HepG2 (cell line): Measurements from ENCODE around the gene ESR2. TPM values are rescaled to one million over a fixed set of nuclear protein-coding genes. Genes with fewer than 3 reads are reported as not detected.

Source experiments
- AGO2 ChIP-seq: fragments of 200-400 bp; formaldehyde crosslinking; optimal IDR thresholded peaks from 2 replicates; pipeline ENCODE3; 2017; ENCODE audit warnings: mild to moderate bottlenecking, low read depth, low read length, moderate library complexity
- ELF3 ChIP-seq: IDR thresholded peaks from 2 replicates; pipeline ENCODE4 v1.6.1; 2016; ENCODE audit warnings: missing genetic modification reagents, missing compliant biosample characterization
- GZF1 ChIP-seq: sonication (generic); formaldehyde crosslinking; IDR thresholded peaks from 2 replicates; pipeline ENCODE4 v1.5.1; 2020; ENCODE audit warnings: mild to moderate bottlenecking, missing genetic modification reagents
- HDAC2 ChIP-seq: sonication (generic); formaldehyde crosslinking; IDR thresholded peaks from 2 replicates; pipeline ENCODE4 v1.4.0; 2020; ENCODE audit warnings: missing genetic modification reagents
- NCOA5 ChIP-seq: sonication (generic); formaldehyde crosslinking; IDR thresholded peaks from 2 replicates; pipeline ENCODE4 v1.4.0; 2020; ENCODE audit warnings: missing genetic modification reagents
- RXRB ChIP-seq: IDR thresholded peaks from 2 replicates; pipeline ENCODE4 v1.6.1; 2016; ENCODE audit warnings: borderline replicate concordance, missing genetic modification reagents, missing compliant biosample characterization
- SNRNP70 ChIP-seq: fragments of 200-400 bp; formaldehyde crosslinking; IDR thresholded peaks from 2 replicates; pipeline ENCODE4 v1.6.1; 2017; ENCODE audit warnings: mild to moderate bottlenecking, low read depth, low read length, moderate library complexity
- ZFX ChIP-seq: sonication (generic); formaldehyde crosslinking; IDR thresholded peaks from 2 replicates; pipeline ENCODE4 v1.4.0; 2020; ENCODE audit warnings: mild to moderate bottlenecking, low read depth, missing genetic modification reagents, moderate library complexity
- ZNF180 ChIP-seq: sonication (generic); formaldehyde crosslinking; IDR thresholded peaks from 2 replicates; pipeline ENCODE4 v1.4.0; 2020; ENCODE audit warnings: low read depth, missing genetic modification reagents, borderline replicate concordance
- ZNF337 ChIP-seq: sonication (generic); formaldehyde crosslinking; IDR thresholded peaks from 2 replicates; pipeline ENCODE4 v1.5.1; 2020; ENCODE audit warnings: missing genetic modification reagents, low read depth, mild to moderate bottlenecking, borderline replicate concordance
- polyA plus RNA-seq, 8 experiments: library from polyadenylated mRNA; depleted of rRNA in 3 of 8; stranded (reverse) in 7 of 8; unstranded in 1 of 8; fragments of >200 nt; fragmentation: Illumina TruSeq in 4 of 8; extraction: Trizol in 4 of 8; gene quantifications; 2 replicates each; pipeline versions ENCODE4 v1.2.1 to v1.2.3, GENCODE V29; 2011 to 2016; ENCODE audit warnings: low read depth in 4 of 8, missing spikeins in 1 of 8, mixed read lengths in 1 of 8; ENCODE audit not compliant: insufficient read depth in 1 of 8
- total RNA-seq, 5 experiments: library from RNA; depleted of rRNA; stranded (reverse); fragments of >200 nt; fragmentation: Illumina TruSeq; extraction: Trizol; gene quantifications; 2 replicates each; pipeline ENCODE4 v1.2.3, GENCODE V29; 2016; ENCODE audit warnings: low read depth in 1 of 5
- TF ChIP-seq, protein P1 (sequence below): sonication (generic); formaldehyde crosslinking; IDR thresholded peaks from 2 replicates; pipeline ENCODE4 v1.5.1; 2020; ENCODE audit warnings: missing genetic modification reagents, mild to moderate bottlenecking, borderline replicate concordance
- TF ChIP-seq, protein P2 (sequence below): sonication (generic); formaldehyde crosslinking; IDR thresholded peaks from 2 replicates; pipeline ENCODE4 v1.4.0; 2020; ENCODE audit warnings: missing genetic modification reagents
- TF ChIP-seq, protein P3 (sequence below): sonication (generic); formaldehyde crosslinking; conservative IDR thresholded peaks from 2 replicates; pipeline ENCODE4 v1.8.0; 2022; ENCODE audit warnings: mild to moderate bottlenecking, moderate library complexity, missing genetic modification reagents
- TF ChIP-seq, protein P4 (sequence below): sonication (generic); formaldehyde crosslinking; IDR thresholded peaks from 2 replicates; pipeline ENCODE4 v1.4.0; 2020; ENCODE audit warnings: missing genetic modification reagents
- TF ChIP-seq, protein P5 (sequence below): sonication (generic); formaldehyde crosslinking; IDR thresholded peaks from one replicate; pipeline ENCODE4 v1.5.1; 2020; ENCODE audit warnings: mild to moderate bottlenecking, missing genetic modification reagents; ENCODE audit errors: not compliant biosample characterization

ESR2 gene
- total and polyA plus RNA-seq, 2 of the 13 experiments (the other 11 are each of a cell fraction or from before 2014, with no cell fraction given): 0.01 to 0.04 TPM

DNA sequence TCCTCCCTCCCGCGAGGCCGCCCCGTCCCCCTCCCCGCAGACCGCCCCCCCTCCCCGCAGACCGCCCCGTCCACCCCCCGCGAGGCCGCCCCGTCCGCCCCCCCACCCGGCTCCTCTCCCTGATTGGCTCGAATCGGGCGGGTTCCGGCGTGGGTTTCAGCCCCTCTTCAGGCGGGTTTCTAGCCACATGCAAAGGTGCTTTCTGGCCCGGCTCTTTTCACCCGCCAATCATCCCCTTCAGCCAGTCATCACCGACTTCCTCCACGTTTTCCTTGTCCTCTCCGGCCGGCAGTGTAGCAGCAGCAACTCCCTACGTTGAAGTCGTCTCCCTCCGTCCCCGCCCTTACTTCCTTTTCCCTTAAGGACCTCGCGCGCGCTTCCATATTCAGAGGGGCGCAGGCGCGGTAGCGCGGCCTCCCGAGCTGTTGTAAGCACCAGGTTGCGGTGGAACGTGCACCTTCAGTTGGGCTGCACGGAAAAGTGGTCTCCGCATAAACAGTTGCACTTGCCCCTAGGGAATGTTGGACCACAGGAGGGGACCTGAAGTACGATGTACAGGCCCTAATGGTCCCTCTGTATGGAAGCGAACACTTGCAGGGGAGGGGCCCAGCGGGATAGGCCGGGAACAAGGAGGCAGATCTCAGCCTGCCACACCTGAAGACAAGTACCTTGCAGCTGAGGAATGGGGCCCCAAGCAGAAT lies 44.6 kb upstream of the ESR2 start (continued):
- TF ChIP-seq RXRB (CRISPR knock-in tag): no peak
- no peak for TF ChIP-seq ZNF180
- no peak for TF ChIP-seq ZNF337
- TF ChIP-seq, protein P1, sequence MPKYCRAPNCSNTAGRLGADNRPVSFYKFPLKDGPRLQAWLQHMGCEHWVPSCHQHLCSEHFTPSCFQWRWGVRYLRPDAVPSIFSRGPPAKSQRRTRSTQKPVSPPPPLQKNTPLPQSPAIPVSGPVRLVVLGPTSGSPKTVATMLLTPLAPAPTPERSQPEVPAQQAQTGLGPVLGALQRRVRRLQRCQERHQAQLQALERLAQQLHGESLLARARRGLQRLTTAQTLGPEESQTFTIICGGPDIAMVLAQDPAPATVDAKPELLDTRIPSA (CRISPR knock-in tag): no peak; the same call in 1 of the 2 replicates
- TF ChIP-seq, protein P2, sequence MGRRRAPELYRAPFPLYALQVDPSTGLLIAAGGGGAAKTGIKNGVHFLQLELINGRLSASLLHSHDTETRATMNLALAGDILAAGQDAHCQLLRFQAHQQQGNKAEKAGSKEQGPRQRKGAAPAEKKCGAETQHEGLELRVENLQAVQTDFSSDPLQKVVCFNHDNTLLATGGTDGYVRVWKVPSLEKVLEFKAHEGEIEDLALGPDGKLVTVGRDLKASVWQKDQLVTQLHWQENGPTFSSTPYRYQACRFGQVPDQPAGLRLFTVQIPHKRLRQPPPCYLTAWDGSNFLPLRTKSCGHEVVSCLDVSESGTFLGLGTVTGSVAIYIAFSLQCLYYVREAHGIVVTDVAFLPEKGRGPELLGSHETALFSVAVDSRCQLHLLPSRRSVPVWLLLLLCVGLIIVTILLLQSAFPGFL (CRISPR knock-in tag): no peak
- TF ChIP-seq, protein P3, sequence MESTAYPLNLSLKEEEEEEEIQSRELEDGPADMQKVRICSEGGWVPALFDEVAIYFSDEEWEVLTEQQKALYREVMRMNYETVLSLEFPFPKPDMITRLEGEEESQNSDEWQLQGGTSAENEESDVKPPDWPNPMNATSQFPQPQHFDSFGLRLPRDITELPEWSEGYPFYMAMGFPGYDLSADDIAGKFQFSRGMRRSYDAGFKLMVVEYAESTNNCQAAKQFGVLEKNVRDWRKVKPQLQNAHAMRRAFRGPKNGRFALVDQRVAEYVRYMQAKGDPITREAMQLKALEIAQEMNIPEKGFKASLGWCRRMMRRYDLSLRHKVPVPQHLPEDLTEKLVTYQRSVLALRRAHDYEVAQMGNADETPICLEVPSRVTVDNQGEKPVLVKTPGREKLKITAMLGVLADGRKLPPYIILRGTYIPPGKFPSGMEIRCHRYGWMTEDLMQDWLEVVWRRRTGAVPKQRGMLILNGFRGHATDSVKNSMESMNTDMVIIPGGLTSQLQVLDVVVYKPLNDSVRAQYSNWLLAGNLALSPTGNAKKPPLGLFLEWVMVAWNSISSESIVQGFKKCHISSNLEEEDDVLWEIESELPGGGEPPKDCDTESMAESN (CRISPR knock-in tag): peak; percentile 74; the same call in 1 of the 2 replicates
- TF ChIP-seq NCOA5: no peak
- TF ChIP-seq GZF1: peak; percentile 58; the same call in 1 of the 2 replicates
- TF ChIP-seq ELF3 (CRISPR knock-in tag): peak; percentile 17; the same call in 1 of the 2 replicates
- no peak for TF ChIP-seq SNRNP70
- TF ChIP-seq ZFX: peak; percentile 88
- TF ChIP-seq, protein P4, sequence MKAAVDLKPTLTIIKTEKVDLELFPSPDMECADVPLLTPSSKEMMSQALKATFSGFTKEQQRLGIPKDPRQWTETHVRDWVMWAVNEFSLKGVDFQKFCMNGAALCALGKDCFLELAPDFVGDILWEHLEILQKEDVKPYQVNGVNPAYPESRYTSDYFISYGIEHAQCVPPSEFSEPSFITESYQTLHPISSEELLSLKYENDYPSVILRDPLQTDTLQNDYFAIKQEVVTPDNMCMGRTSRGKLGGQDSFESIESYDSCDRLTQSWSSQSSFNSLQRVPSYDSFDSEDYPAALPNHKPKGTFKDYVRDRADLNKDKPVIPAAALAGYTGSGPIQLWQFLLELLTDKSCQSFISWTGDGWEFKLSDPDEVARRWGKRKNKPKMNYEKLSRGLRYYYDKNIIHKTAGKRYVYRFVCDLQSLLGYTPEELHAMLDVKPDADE: no peak
- TF ChIP-seq, protein P5, sequence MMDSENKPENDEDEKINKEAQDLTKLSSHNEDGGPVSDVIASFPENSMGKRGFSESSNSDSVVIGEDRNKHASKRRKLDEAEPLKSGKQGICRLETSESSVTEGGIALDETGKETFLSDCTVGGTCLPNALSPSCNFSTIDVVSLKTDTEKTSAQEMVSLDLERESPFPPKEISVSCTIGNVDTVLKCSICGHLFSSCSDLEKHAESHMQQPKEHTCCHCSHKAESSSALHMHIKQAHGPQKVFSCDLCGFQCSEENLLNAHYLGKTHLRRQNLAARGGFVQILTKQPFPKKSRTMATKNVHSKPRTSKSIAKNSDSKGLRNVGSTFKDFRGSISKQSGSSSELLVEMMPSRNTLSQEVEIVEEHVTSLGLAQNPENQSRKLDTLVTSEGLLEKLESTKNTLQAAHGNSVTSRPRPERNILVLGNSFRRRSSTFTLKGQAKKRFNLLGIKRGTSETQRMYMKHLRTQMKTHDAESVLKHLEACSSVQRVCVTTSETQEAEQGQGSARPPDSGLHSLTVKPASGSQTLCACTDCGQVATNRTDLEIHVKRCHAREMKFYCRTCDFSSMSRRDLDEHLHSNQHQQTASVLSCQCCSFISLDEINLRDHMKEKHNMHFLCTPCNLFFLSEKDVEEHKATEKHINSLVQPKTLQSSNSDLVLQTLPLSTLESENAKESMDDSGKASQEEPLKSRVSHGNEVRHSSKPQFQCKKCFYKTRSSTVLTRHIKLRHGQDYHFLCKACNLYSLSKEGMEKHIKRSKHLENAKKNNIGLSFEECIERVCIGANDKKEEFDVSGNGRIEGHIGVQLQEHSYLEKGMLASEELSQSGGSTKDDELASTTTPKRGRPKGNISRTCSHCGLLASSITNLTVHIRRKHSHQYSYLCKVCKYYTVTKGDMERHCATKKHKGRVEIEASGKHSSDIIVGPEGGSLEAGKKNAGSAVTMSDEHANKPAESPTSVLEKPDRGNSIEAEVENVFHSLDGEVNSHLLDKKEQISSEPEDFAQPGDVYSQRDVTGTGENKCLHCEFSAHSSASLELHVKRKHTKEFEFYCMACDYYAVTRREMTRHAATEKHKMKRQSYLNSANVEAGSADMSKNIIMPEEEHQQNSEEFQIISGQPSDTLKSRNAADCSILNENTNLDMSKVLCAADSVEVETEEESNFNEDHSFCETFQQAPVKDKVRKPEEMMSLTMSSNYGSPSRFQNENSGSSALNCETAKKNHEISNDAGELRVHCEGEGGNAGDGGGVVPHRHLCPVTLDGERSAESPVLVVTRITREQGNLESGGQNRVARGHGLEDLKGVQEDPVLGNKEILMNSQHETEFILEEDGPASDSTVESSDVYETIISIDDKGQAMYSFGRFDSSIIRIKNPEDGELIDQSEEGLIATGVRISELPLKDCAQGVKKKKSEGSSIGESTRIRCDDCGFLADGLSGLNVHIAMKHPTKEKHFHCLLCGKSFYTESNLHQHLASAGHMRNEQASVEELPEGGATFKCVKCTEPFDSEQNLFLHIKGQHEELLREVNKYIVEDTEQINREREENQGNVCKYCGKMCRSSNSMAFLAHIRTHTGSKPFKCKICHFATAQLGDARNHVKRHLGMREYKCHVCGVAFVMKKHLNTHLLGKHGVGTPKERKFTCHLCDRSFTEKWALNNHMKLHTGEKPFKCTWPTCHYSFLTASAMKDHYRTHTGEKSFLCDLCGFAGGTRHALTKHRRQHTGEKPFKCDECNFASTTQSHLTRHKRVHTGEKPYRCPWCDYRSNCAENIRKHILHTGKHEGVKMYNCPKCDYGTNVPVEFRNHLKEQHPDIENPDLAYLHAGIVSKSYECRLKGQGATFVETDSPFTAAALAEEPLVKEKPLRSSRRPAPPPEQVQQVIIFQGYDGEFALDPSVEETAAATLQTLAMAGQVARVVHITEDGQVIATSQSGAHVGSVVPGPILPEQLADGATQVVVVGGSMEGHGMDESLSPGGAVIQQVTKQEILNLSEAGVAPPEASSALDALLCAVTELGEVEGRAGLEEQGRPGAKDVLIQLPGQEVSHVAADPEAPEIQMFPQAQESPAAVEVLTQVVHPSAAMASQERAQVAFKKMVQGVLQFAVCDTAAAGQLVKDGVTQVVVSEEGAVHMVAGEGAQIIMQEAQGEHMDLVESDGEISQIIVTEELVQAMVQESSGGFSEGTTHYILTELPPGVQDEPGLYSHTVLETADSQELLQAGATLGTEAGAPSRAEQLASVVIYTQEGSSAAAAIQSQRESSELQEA (CRISPR knock-in tag): no peak
- TF ChIP-seq HDAC2 (CRISPR knock-in tag): 0 out of 2 replicates have a peak, but pooled peaks have one; percentile 21
- no peak for TF ChIP-seq AGO2
